Panc1 (cell line): Measurements from ENCODE around the gene ITGA2B. TPM values are rescaled to one million over a fixed set of nuclear protein-coding genes. Genes with fewer than 3 reads are reported as not detected.

ENCODE experiments used
- ATAC-seq: fragments of 200-7000 bp; cut with Tn5 transposase; 2 replicates; pipeline ENCODE4 v1.9.1; 2020; ENCODE audit warnings: mild to moderate bottlenecking, moderate library complexity
- BruUV-seq: library from RNA; stranded (reverse); fragments of 400-500 nt; replicated peaks from 2 replicates; lab custom pipeline; 2021; lab: Mats Ljungman, UMichigan
- CTCF ChIA-PET: fragments of 300-600 bp; sonication (Branson Sonifier 250); formaldehyde crosslinking; loops from one replicate; lab custom pipeline; 2022; ENCODE audit warnings: antibody characterized with exemption; lab: Charles Lee
- POLR2A ChIA-PET: fragments of 300-600 bp; sonication (Branson Sonifier 250); formaldehyde crosslinking; loops from one replicate; lab custom pipeline; 2022; ENCODE audit warnings: antibody characterized with exemption; lab: Charles Lee
- DNase-seq: peaks from one replicate; pipeline ENCODE4 v3.0.0-alpha.2; 2010; ENCODE audit warnings: low read depth, low spot score
- H3K27ac ChIP-seq: 2 replicates; pipeline ENCODE4 v1.5.1; 2011; ENCODE audit warnings: mild to moderate bottlenecking, low read length, inconsistent platforms
- H3K27me3 ChIP-seq: fragments of 200-500 bp; sonication (Bioruptor generic); 2 replicates; pipeline ENCODE4 v1.6.0; 2014; ENCODE audit warnings: low read length, inconsistent platforms; ENCODE audit not compliant: control insufficient read depth, insufficient read depth
- H3K36me3 ChIP-seq: fragments of 200-500 bp; sonication (Bioruptor generic); 2 replicates; pipeline ENCODE4 v1.5.1; 2014; ENCODE audit warnings: inconsistent platforms, mild to moderate bottlenecking, low read length, moderate library complexity; ENCODE audit not compliant: control insufficient read depth, insufficient read depth
- H3K4me1 ChIP-seq: 2 replicates; pipeline ENCODE4 v1.5.1; 2011; ENCODE audit warnings: inconsistent platforms, mild to moderate bottlenecking, low read length, moderate library complexity; ENCODE audit not compliant: control insufficient read depth, insufficient read depth
- H3K4me3 ChIP-seq, 2 experiments: 2 replicates each; pipeline ENCODE4 v1.5.1; 2011 to 2012; ENCODE audit warnings: low read depth in 2 of 2, low read length in 2 of 2, mild to moderate bottlenecking in 2 of 2, inconsistent platforms in 1 of 2, moderate library complexity in 1 of 2
- H3K9me3 ChIP-seq: fragments of 200-500 bp; sonication (Bioruptor generic); 2 replicates; pipeline ENCODE4 v1.5.1; 2014; ENCODE audit warnings: low read depth, mild to moderate bottlenecking, inconsistent platforms, low read length, moderate library complexity; ENCODE audit not compliant: control insufficient read depth, insufficient read depth
- CTCF ChIP-seq: fragments of 450-650 bp; IDR thresholded peaks from 2 replicates; pipeline ENCODE4 v1.5.1; 2017; ENCODE audit warnings: mild to moderate bottlenecking
- POLR2AphosphoS5 ChIP-seq: IDR thresholded peaks from 2 replicates; pipeline ENCODE4 v1.6.1; 2012; ENCODE audit warnings: mild to moderate bottlenecking, low read depth, low read length, moderate library complexity
- REST ChIP-seq, 2 experiments: IDR thresholded peaks; 2 replicates each; pipeline ENCODE4 v1.6.1; 2011 to 2012; ENCODE audit warnings: low read depth in 2 of 2, control low read depth in 1 of 2, low read length in 1 of 2, mild to moderate bottlenecking in 1 of 2, moderate library complexity in 1 of 2; ENCODE audit not compliant: insufficient read depth in 1 of 2
- SIN3A ChIP-seq: IDR thresholded peaks from 2 replicates; pipeline ENCODE4 v1.6.1; 2012; ENCODE audit warnings: low read depth, mild to moderate bottlenecking, low read length, moderate library complexity, borderline replicate concordance; ENCODE audit not compliant: insufficient read depth
- TCF7L2 ChIP-seq: IDR thresholded peaks from 2 replicates; pipeline ENCODE4 v1.6.1; 2011; ENCODE audit warnings: mild to moderate bottlenecking, low read depth, low read length, inconsistent platforms
- in situ Hi-C: cut with HindIII; loops from 2 replicates; pipeline ENCODE4 v1.10.0; 2016; ENCODE audit warnings: low sequenced_read_pairs, low pct_unique_long_range_greater_than_20kb
- intact Hi-C: fragments of 100-400 bp; cut with micrococcal nuclease; formaldehyde crosslinking; loops from one replicate; pipeline ENCODE4 v1.10.0; 2022; ENCODE audit not compliant: unreplicated experiment
- total RNA-seq: library from RNA; stranded (reverse); gene quantifications from one replicate; pipeline ENCODE4 v1.2.1, GENCODE V29; 2021; ENCODE audit not compliant: unreplicated experiment

The ITGA2B gene
- total RNA-seq, 1 experiment from 2014 or later, result 2.4 TPM

DNA sequence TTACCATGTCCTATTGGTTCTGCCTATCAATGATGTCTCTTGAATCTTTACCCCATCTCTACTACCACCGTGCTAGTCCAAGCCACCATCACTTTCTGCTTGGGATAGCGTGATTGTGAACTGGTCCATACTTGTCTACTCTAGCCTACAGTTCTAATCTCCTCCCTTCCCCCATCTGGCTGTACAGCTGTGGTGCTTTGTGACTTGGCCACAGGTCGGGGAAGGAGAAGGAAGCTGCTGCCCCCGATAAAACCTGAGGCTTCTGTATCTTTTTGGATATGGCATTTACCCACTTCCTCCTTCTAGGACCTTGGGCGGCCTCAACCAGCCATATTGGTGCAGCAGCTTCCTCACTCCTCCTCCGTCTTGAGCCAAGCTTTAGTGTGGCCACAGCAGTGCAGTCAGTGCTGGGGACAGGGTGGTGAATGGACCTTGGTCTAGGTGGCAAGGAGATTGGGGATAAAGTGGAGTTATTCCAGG, 314 bp upstream of the ITGA2B start:
- CTCF ChIA-PET, result no interaction called here
- ATAC-seq (no peak), DNase-seq (no peak)
- no peak overlapping the region for H3K4me3 ChIP-seq
- H3K36me3 ChIP-seq, result no peaks in the 10 kb centered on the region
- POLR2A ChIA-PET, result no interaction called here
- BruUV-seq, result no TSS peak
- in situ Hi-C loops (no loop called here), intact Hi-C loops (no loop called here)
- peaks cover 2% of the 10 kb centered on the region; the same call in 1 of the 2 replicates for H3K4me1 ChIP-seq
- H3K27ac ChIP-seq, result no peak overlapping the region
- no peaks in the 10 kb centered on the region for H3K9me3 ChIP-seq
- no peaks in the 10 kb centered on the region for H3K27me3 ChIP-seq
- TF ChIP-seq POLR2AphosphoS5 (no peak), REST (IDR thresholded peaks at IDR 0.05; ENCODE audit: insufficient read depth in 1 of 2, low read depth in 2 of 2, low read length in 1 of 2) (no peak)

DNA sequence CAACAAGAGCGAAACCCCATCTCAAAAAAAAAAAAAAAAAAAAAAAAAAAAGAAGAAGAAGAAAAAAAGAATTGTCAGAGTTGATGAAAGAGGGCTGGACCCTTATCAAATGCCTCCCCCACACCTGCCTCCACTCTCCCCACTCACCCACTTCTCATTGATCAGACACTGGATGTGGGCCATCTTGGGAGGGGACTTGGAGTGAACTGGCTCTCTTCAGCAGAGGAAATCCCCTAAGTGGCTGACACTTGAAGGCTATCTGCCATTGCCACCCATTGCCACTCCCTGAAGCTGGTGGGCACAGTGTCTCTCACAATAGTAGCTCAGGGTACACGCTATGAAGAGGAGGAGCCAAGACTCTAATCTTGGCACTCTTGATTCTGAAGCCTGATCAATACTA, 1.6 kb downstream of the ITGA2B start:
- Histone ChIP-seq H3K9me3 (no peaks in the 10 kb centered on the region), H3K27me3 (no peaks in the 10 kb centered on the region), H3K27ac (no peak overlapping the region), H3K4me3 (no peak overlapping the region), H3K36me3 (no peaks in the 10 kb centered on the region), H3K4me1 (peaks cover 2% of the 10 kb centered on the region; the same call in 1 of the 2 replicates)
- TF ChIP-seq SIN3A, result no peak
- no peak for TF ChIP-seq CTCF
- TF ChIP-seq POLR2AphosphoS5, result no peak
- TF ChIP-seq TCF7L2, result no peak
- TF ChIP-seq REST (IDR thresholded peaks at IDR 0.05; ENCODE audit: insufficient read depth in 1 of 2, low read depth in 2 of 2, low read length in 1 of 2), result no peak
- intact Hi-C loops, result no loop called here
- DNase-seq (no peak), ATAC-seq (no peak)
- POLR2A ChIA-PET, result no interaction called here
- in situ Hi-C loops, result no loop called here
- BruUV-seq, result no TSS peak
- CTCF ChIA-PET, result interaction anchor here (0.7 kb wide), 1 partner anchor 90 kb away, joined by 5 read pairs; no protein-coding TSS in a partner anchor
